Fibroblast of villous mesenchyme (primary cell): ENCODE results near the gene SLC41A3. TPM values are rescaled to one million over a fixed set of nuclear protein-coding genes. Genes with fewer than 3 reads are reported as not detected.

Experiments used
- DNase-seq: peaks from one replicate; pipeline ENCODE4 v3.0.0-alpha.2; 2010; ENCODE audit warnings: low read depth
- H3K4me3 ChIP-seq: 2 replicates; pipeline ENCODE4 v1.5.1; 2011; ENCODE audit warnings: low read depth, mild to moderate bottlenecking, low read length
- total RNA-seq: library from RNA; depleted of rRNA; stranded (reverse); fragments of >200 nt; gene quantifications from 2 replicates; pipeline ENCODE4 v1.2.3, GENCODE V29; 2012
- TF ChIP-seq, protein P1 (sequence below): IDR thresholded peaks from 2 replicates; pipeline ENCODE4 v1.5.1; 2012; ENCODE audit warnings: low read depth, mild to moderate bottlenecking, low read length; ENCODE audit not compliant: insufficient read depth

The SLC41A3 gene
- total RNA-seq, 1 donor: 36.7 TPM

DNA sequence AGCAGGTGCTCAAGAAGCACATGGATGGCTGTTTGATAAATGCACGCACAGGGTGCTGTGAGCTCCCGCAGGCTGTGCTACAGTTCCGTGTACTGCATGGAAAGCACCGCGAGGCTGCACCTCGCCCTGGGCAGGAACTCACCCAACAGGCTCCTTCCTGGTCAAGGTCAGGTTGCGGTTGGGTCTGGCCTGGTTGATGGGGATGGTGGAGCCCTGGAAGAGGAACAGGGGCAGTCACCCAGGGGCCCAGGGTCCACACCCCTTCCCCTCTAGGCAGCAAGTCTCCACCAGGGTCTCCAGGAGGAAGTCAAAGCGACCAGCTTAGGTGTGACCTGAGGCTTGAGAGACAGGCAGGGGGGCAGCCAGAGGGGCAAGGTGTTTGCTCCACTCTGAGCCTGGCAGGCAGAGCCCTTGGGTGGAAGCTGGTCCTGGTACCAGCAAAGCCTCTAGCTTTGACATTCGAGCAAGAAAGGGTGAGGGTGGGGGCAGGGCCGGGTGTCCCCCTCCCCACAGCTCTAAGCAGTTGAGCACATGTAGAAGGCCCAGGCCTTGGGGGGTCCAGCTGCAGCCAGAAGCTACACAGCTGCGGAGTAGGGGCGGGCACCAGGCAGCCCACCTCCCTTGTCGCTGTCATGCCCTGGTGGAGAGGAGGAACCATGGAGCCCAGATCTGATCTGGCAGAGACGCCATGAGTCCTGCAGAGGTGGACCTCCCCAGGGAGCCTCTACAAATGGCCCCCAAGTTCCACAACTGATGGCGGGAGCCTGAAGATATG is 46.3 kb upstream of the SLC41A3 start:
- TF ChIP-seq, protein P1, sequence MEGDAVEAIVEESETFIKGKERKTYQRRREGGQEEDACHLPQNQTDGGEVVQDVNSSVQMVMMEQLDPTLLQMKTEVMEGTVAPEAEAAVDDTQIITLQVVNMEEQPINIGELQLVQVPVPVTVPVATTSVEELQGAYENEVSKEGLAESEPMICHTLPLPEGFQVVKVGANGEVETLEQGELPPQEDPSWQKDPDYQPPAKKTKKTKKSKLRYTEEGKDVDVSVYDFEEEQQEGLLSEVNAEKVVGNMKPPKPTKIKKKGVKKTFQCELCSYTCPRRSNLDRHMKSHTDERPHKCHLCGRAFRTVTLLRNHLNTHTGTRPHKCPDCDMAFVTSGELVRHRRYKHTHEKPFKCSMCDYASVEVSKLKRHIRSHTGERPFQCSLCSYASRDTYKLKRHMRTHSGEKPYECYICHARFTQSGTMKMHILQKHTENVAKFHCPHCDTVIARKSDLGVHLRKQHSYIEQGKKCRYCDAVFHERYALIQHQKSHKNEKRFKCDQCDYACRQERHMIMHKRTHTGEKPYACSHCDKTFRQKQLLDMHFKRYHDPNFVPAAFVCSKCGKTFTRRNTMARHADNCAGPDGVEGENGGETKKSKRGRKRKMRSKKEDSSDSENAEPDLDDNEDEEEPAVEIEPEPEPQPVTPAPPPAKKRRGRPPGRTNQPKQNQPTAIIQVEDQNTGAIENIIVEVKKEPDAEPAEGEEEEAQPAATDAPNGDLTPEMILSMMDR: no peak
- DNase-seq: no peak
- no peak overlapping the region for H3K4me3 ChIP-seq

DNA sequence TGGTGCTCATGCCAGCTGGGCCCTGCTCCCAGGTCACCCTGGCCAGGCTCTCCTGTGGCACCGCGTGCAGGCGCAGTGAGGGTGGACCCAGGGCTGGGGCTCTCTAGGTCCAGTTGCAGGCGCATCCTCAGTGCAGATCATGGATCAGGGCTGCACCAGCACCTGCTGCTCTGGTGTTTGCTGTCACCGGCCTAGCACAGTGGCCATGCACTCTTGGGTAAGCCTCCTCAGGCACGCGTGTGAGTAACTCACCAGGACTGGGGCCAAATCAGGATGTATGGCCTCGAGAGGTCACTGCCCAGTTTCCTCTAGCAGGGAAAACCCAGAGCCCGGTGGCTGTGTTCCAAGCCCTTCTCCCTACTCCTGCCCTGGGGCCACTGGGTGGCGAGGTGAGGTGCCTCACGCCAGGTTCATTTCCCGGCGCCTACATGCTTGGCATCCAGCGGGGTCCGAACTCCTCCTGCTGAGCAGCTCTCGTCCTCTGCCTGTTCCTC is 45.5 kb upstream of the SLC41A3 start:
- no peak overlapping the region for H3K4me3 ChIP-seq
- no peak for DNase-seq
- TF ChIP-seq, protein P1: no peak

DNA sequence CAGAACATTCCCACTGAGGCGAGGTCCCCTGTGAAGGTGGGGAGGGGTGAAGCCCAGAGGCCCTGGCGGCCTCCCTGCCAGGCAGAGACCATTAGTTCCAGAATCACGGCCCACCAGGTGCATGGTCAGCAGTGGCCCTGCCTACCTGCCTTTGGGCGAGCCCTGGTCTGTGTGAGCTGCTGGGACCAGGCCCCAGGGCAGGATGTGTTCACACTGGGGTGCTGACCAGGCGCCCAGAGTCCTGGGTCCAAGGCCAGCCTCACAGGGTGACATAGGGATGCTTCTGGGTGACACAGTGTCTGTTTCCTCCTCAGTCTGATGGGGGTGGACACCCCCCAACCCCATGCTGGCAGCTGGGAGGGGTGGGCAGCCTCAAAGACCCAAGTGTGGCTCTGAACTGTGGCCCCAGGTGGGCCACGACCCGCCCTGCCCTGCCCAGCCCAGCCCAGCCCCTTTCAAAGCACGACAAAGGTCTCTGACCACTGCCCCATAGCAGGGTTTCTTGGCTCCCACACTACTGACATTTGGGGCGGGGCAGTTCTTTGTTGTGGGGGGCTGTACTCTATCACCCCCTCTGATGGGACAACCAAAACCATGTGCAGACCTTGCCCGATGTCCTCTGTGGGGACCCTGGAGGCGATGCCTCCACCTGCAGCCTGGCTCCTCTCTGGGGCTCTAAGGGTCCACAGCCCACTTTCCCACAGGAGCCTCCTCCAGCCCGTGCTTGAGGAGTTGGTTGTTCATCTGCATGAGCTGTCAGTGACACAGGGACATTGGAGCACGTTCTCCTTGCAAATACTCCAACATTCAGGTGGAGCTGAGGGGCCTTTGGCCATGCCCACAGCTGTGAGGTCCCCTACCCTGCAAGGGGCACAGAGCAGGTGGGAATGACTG is 44.8 kb upstream of the SLC41A3 start:
- H3K4me3 ChIP-seq: no peak overlapping the region
- TF ChIP-seq, protein P1: no peak
- DNase-seq: no peak

DNA sequence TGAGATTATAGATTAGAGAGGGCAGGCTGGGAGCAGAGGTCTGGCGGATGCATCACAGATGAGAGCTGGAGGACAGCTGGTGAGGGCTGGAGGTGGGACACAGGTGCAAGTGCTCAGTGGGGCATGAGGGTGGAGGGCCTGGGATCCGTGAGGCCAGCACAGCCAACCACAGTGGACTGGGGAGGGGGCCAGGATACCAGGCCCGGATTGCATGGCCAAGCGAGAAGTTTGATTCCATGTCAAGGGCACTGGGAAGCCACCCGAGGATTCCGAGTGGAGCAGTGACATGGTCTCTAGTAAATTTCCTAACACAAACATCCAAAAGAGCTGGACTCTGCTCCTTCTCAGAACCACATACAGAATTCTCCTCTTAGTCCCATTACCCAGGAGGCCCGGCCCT is 44.0 kb upstream of the SLC41A3 start:
- TF ChIP-seq, protein P1: no peak
- no peak overlapping the region for H3K4me3 ChIP-seq
- DNase-seq: no peak

DNA sequence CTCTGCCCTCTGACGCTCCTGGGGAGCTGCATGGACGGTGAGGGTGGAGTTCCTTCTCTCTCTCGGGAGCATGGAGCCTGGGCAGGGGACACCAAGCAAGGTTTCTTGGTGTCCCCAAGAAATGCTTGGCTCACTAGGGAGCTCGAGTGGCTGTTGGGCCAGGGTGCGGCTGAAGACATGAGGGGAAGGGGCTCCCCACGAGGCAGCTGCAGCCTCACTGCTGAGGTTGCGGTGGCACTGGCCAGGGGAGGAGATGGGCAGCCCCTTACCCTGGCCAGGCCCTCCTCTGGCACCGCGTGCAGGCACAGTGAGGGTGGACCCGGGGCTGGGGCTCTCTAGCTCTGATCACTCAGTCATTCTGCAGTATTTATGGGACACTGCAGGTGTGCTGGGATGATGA is 43.5 kb upstream of the SLC41A3 start:
- H3K4me3 ChIP-seq: no peak overlapping the region
- TF ChIP-seq, protein P1: no peak
- DNase-seq: no peak

DNA sequence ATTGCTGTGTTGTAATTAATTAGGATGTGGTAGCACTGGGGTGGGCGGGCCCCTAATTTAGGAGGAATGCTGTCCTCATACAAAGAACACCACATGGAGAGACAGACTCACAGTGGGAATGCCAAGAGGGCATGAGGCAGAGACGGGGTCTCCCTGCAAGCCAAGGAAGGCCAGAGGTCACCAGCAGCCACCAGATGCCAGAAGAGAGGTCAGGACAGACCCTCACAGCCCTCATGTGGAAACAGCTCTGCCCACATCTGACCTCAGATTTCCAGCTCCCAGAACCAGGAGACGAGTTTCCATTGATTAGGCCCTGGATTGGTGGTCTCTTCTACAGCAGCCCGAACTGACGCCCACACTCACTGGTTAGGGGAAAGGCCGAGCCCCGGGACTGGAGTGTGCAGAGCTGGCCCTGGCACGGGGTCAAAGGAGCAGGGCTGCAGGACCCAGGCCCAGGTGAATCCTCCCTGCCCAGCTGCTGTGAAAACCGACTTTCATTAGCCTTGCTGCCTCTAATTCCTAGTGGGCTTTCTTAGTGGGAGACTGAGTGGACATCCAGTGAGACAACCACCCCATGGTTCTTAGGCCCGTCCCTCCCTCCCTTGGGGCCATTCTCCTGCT is 43.0 kb upstream of the SLC41A3 start:
- DNase-seq: no peak
- TF ChIP-seq, protein P1: no peak
- no peak overlapping the region for H3K4me3 ChIP-seq
